NCI-H345 treated with DMSO at 0.1 percent for 48 hours (cell line): ENCODE results near the gene HELZ.

Experiments
- DNase-seq: peaks from one replicate; lab custom pipeline; 2025; ENCODE audit not compliant: unreplicated experiment; lab: John Stamatoyannopoulos, UW

Gene HELZ

GRCh38 chr17:67196422-67196821, 48.6 kb downstream of the HELZ start:
- DNase-seq: no peak

DNA sequence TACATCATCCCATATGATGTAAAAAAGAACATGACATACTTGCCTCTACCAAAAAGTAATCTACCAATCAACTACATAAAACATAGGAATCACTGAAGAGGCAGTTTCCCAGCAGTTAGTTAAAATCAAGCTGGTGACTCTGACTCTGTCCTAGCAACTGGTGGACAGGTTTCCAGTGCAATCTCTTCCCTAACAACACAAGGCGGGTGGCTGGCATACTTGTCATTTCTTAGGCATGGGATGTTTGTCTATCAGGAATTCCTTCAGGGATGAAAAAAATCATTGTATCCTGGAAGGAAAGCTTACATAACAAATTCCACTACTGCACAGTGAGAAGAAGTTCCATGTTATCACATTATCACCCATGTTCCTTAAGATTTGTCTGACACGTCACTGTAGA, 50.9 kb downstream of the HELZ start:
- DNase-seq: no peak

DNA sequence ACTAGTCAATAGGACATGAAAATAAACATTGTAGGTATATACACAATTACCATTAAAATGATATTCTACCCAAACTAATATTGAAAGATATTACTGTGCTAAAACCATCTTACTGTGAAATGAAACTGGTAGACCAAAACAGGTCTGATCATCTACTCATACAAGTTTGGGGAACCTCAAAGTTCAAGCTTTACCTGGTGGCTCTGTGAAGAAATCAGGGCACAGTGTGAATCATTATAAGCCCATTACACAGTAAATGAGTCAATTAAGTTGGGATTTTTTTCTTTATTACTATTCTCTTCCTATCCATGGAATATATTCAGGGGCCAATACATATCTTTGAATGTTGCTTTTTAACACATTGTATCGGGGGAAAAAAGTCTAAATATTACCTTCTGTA, 57.1 kb downstream of the HELZ start:
- DNase-seq: no peak

- DNase-seq: no peak
Observed at GRCh38 chr17:67186782-67187181, 58.2 kb downstream of the HELZ start.

- no peak for DNase-seq
Observed at GRCh38 chr17:67183531-67183930, 61.5 kb downstream of the HELZ start.

DNA sequence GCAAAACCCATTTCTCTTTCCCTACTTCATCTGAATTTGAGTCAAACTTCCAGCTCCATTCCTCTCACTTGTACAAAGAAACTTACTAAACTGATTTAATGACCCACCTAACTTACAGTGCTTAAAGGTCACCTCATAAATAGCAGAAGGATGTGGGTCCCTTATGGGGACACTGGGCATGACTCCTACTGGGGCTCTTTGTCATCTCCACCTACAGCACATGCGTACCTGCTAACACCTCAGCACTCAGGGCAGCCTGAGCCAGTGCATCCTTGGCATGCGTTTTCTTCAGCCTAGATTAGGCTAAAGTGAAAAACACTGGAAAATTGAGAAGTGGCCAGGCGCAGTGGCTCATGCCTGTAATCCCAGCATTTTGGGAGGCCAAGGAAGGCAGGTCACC, 63.2 kb downstream of the HELZ start:
- no peak for DNase-seq

GRCh38 chr17:67180275-67180674, 64.7 kb downstream of the HELZ start:
- no peak for DNase-seq

DNA sequence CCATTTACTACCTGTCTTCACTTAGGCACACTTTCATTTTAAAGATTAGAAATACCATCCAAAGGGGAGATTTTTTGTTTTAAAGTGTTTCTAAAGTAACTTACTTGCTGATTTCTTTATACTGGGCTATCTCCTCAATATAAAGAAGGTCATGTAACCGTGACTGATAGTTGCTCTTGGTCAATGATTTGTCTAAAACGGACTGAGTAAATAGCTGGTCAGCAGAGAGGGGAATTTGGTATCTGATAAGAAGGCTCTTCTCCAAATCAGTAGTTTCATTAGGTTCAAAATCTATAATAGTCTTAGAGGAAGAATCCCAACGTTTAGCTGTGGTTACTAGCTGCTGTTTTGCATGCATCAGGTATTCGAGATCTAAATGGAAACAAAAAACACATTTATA, 66.4 kb downstream of the HELZ start:
- DNase-seq: no peak

DNA sequence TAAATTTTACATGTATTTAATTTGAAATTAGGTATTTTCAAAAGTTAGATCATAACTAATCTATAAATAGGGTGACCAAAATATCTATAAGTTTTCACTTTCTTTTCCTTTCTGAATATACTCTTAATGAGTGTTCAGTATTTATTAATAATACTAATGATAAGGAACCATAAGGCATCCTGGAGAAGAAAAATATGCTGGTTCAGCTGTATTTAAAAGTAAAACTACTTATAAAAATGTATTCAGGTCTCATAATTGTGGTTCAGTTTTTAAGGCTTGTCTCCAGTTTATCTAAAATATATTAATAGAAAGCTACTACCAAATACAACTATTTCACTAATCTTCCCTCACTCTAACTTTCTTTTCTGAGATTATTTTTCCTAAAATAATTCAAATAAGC, 67.3 kb downstream of the HELZ start:
- DNase-seq: no peak

DNA sequence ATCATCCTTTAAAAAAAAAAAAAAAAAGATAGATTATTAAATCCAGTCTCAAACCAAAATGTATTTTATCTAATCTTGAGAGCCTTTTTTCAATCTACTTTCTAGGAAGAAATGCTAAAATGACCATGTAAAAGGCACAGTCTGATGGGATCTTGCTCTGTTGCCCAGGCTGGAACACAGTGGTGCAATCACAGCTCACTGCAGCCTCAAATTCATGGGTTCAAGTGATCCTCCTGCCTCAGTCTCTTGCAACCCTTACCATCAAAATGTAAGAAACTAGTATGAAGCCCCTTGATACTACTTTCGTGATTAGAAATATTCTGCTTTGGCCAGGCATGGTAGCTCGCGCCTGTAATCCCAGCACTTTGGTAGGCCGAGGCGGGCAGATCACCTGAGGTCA, 70.8 kb downstream of the HELZ start:
- DNase-seq: no peak

DNA sequence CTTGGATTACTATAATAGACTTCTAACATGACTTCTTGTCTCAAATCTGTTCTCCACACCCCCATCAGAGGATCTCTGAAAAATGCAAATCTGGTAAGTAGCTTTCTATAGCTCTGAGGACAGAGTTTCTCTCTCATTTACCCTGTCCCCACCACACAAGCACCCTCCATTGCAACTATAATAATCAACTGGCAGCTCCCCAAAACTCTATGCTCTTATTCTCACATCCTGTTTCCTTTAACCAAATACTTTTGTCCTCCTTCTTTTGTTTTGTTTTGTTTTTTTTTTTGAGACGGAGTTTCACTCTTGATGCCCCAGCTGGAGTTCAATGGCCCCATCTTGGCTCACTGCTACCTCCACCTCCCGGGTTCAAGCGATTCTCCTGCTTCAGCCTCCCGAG, 73.4 kb downstream of the HELZ start:
- no peak for DNase-seq

DNA sequence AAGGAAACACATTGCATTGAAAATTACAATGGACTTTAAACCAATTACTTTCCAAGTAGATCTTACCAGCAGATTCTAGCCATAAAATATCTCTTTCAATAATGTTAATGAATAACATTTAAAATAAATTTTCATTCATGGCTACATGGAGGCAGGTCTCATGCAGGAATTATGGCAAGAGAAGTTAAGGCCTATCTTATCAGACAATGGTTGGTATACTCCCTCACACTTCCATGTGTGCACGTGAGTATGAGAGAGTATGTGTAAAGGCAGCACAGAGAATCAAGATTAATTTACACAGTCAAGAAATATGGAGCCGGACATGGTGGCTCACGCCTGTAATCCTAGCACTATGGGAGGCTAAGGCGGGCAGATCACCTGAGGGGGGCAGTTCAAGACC, 76.5 kb downstream of the HELZ start:
- no peak for DNase-seq

GRCh38 chr17:67165201-67165600, 79.8 kb downstream of the HELZ start:
- no peak for DNase-seq

GRCh38 chr17:67164302-67164701, 80.7 kb downstream of the HELZ start:
- DNase-seq: no peak

DNA sequence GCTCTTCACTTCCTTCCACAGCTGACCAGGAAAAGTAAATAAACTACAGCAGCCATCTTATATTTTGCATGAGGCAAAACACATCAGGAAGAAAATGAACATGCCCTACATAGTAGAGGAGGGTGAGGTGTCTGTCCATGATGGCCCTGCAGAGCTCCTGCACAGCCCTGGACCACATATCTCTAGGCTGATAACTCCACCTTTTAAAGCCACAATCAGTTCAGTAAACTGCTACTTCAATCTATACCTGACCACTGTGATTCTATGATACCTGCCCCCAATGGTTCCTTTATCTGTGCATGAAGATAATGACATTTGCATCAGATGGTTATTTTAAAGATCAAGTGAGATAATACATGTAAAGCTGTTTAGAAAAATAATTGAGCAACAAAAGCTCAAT, 82.2 kb downstream of the HELZ start:
- no peak for DNase-seq

DNA sequence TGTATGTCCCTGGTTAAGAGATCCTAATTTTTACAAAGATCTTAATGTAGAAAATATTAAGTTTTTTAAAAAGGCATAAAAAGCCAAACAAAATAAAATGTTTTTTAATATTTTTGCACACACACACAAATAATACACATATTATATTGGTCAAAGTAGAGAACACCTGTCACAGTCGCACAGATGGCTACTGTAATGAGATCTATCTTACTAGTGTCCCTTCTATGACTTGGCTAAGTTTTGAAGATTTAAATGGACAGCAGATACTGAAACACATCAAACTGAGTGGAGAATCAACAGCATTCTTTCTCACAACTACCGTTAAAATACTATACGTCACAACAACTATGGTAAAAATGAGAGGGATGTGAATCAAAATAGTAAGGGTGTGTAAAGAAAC, 83.4 kb downstream of the HELZ start:
- DNase-seq: no peak

DNA sequence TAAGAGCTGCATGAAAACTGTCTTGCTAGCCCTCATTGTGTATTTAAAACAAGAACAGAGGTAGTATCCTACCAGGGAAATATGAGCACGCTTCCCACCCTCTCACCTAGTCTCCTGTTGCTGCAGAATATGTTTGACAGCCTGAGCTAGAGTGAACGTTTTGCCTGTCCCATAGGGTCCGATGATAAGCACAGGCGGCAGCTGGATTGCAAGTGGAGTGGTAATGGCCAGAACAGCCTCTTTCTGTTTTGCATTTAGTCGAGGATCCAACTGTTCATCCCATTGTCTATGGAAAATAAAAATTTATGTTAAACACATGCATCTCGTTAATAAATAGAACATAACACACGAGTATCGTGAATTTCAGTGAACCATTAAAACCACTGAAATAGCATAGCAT, 84.2 kb downstream of the HELZ start:
- no peak for DNase-seq

DNA sequence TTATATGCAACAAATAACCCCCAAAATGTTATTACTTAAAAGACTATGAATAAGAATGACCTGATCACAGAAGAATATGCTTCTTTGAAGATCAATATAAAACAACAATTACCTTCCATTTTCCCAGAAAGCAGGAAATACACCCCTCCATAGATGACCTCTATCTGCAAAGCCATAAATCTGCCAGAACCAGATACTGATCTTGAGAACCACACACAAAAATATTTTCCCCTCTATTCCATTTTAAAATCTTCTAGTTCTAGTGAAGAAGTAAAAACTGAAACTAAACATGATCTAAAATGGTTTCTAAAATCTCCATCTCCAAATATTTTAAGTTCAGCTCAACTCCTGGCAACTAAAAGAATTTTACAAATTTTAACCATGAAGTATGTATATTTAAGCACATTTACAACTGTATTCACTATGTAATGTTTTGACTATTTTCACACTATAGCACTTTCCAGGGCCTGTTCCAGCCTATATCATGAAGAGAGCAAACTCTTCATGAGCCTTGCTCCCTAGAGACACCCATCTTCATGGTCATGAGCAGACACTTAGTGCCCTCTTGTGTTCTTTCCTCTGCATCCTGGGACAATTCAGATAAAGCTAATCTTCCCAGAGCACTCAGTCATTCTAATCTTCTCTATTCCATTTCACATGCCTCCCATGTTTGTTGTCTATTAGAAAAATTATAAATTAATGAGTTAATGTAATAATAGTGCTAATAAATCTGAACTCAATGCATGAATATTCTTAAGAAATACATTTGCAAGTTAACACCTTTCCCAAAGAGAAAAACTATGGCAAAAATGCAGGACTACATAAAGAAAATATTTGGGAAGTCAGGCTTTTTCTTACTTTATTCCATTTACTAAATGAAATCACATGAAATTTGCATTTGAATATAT, 87.0 kb downstream of the HELZ start:
- DNase-seq: peak; percentile 9

- no peak for DNase-seq
Observed at GRCh38 chr17:67156269-67157199, 88.5 kb downstream of the HELZ start.

- DNase-seq: no peak
Observed at GRCh38 chr17:67152824-67153223, 92.2 kb downstream of the HELZ start.

GRCh38 chr17:67151717-67152116, 93.3 kb downstream of the HELZ start:
- DNase-seq: no peak

- no peak for DNase-seq
Observed at GRCh38 chr17:67150826-67151225, 94.2 kb downstream of the HELZ start.
